K562 (cell line): ENCODE measurements around the gene MINK1. TPM values are rescaled to one million over a fixed set of nuclear protein-coding genes. Genes with fewer than 3 reads are reported as not detected.

Source experiments
- C11orf30 ChIP-seq: fragments of 450-650 bp; IDR thresholded peaks from 2 replicates; pipeline ENCODE4 v1.6.1; 2016; ENCODE audit warnings: low read depth, mild to moderate bottlenecking
- DMBX1 ChIP-seq: fragments of 250-450 bp; sonication (Bioruptor Pico); IDR thresholded peaks from 2 replicates; pipeline ENCODE4 v1.8.0; 2022; ENCODE audit warnings: inconsistent platforms, mild to moderate bottlenecking, moderate library complexity, borderline replicate concordance
- FOXJ2 ChIP-seq: fragments of 200-800 bp; sonication (Bioruptor generic); IDR thresholded peaks from 2 replicates; pipeline ENCODE4 v1.6.1; 2016; ENCODE audit warnings: missing genetic modification characterization, missing compliant biosample characterization
- KLF16 ChIP-seq: IDR thresholded peaks from 2 replicates; pipeline ENCODE4 v1.6.1; 2016; ENCODE audit warnings: antibody characterized with exemption
- MAX ChIP-seq: sonication (generic); formaldehyde crosslinking; IDR thresholded peaks from 2 replicates; pipeline ENCODE4 v1.9.0; 2022; ENCODE audit warnings: mild to moderate bottlenecking, missing genetic modification reagents
- MNT ChIP-seq, 2 experiments: fragments of 450-650 bp; conservative IDR thresholded peaks; 2 replicates each; pipeline ENCODE4 v1.6.1; 2017; ENCODE audit warnings: mild to moderate bottlenecking in 2 of 2, moderate library complexity in 2 of 2
- RBBP5 ChIP-seq: fragments of 200-600 bp; sonication (generic); IDR thresholded peaks from 2 replicates; pipeline ENCODE4 v1.6.1; 2012; ENCODE audit warnings: borderline replicate concordance, mild to moderate bottlenecking, low read length, control low read depth, inconsistent platforms; ENCODE audit not compliant: insufficient read depth, poor library complexity, severe bottlenecking
- SREBF1 ChIP-seq: fragments of 150-350 bp; IDR thresholded peaks from 2 replicates; pipeline ENCODE4 v1.6.1; 2014; ENCODE audit warnings: antibody characterized with exemption, low read depth, low read length, borderline replicate concordance
- ZNF133 ChIP-seq: fragments of 250-450 bp; sonication (Bioruptor Pico); IDR thresholded peaks from 2 replicates; pipeline ENCODE4 v1.4.0; 2020; ENCODE audit warnings: mild to moderate bottlenecking
- ZNF507 ChIP-seq: conservative IDR thresholded peaks from 2 replicates; pipeline ENCODE4 v1.6.1; 2017; ENCODE audit warnings: missing genetic modification characterization, missing compliant biosample characterization
- ZNF766 ChIP-seq: fragments of 200-800 bp; sonication (Bioruptor generic); conservative IDR thresholded peaks from 2 replicates; pipeline ENCODE4 v1.6.1; 2016; ENCODE audit warnings: missing genetic modification characterization, missing compliant biosample characterization
- polyA plus RNA-seq, 8 experiments: library from polyadenylated mRNA; depleted of rRNA in 4 of 8; stranded (reverse) in 5 of 8; unstranded in 3 of 8; fragments of >200 nt; fragmentation: Nextera tagmentation in 2 of 8; fragmentation: Illumina TruSeq in 1 of 8; extraction: Ambion mirVana in 2 of 8; extraction: Trizol in 1 of 8; gene quantifications; 2 replicates each; pipeline versions ENCODE4 v1.2.1 to v1.2.3, GENCODE V29; 2011 to 2014; ENCODE audit warnings: inconsistent platforms in 1 of 8, missing spikeins in 1 of 8
- total RNA-seq, 7 experiments: library from RNA; depleted of rRNA in 6 of 7; stranded (reverse); fragments of >200 nt in 6 of 7; fragmentation: Illumina TruSeq in 2 of 7; extraction: Trizol in 2 of 7; gene quantifications; 2 replicates each; pipeline versions ENCODE4 v1.2.1 to v1.2.3, GENCODE V29; 2011 to 2021; ENCODE audit warnings: low replicate concordance in 1 of 7
- TF ChIP-seq, protein P1 (sequence below): IDR thresholded peaks from 2 replicates; pipeline ENCODE4 v1.6.1; 2014; ENCODE audit warnings: antibody characterized with exemption
- TF ChIP-seq, protein P2 (sequence below), 2 experiments: fragments of 150-350 bp in 1 of 2; IDR thresholded peaks; 2 replicates each; pipeline ENCODE4 v1.6.1; 2012 to 2016; ENCODE audit warnings: low read depth in 2 of 2, low read length in 2 of 2, mild to moderate bottlenecking in 1 of 2, moderate library complexity in 1 of 2
- TF ChIP-seq, protein P3 (sequence below): fragments of 200-800 bp; sonication (Bioruptor generic); IDR thresholded peaks from 2 replicates; pipeline ENCODE4 v1.6.1; 2017; ENCODE audit warnings: missing genetic modification characterization, missing compliant biosample characterization

Gene MINK1
- total and polyA plus RNA-seq, 9 of the 15 experiments (the other 6 are each of a cell fraction or from before 2014, with no cell fraction given): 0.11 to 54.2 (median 14.9) TPM

DNA sequence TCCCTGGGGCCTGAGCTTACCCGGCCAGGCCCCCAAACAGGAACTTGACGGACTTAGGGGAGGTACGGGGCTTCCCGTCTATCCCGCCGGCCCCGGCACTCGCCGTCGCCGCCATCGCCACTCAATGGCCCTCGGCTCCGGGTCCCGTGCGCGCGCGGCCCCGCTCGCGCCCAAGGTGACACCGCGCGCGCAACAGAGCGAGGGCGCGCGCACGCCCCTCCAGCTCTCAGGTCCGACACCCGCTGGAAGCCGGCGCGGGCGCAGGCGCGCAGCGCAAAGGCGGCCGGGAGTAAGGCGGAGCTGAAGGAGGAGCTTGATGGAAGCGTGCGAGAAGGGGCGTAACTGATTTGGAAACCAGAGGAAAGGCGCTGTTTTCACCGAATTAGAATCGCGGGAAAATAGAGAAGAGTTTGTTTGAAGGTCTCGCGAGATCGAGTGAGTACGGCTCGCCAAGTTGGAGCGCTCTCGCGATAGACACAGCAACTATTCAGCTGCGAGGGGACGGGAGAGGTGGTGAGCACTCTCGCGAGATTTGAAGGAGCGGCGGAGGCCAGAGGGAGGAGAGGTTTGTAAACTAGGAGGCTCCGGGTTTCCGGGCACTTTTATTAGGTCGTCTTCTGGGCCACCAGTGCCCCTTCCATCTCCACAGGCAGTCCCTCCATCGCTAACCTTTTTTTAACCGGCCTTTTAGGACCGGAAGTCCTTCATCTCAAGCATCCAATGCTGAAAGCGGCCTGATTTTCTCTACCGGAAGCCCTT, 106.8 kb downstream of the MINK1 start, which contains the start of the genes RNF167 and SLC25A11 (continued):
- TF ChIP-seq, protein P1, sequence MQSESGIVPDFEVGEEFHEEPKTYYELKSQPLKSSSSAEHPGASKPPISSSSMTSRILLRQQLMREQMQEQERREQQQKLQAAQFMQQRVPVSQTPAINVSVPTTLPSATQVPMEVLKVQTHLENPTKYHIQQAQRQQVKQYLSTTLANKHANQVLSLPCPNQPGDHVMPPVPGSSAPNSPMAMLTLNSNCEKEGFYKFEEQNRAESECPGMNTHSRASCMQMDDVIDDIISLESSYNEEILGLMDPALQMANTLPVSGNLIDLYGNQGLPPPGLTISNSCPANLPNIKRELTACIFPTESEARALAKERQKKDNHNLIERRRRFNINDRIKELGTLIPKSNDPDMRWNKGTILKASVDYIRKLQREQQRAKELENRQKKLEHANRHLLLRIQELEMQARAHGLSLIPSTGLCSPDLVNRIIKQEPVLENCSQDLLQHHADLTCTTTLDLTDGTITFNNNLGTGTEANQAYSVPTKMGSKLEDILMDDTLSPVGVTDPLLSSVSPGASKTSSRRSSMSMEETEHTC: no peak
- TF ChIP-seq DMBX1 (no peak), C11orf30 (peak; percentile 69), ZNF766 (peak; percentile 93), ZNF133 (no peak), RBBP5 (peak; percentile 54), SREBF1 (no peak), KLF16 (no peak), MNT (conservative IDR thresholded peaks at IDR 0.05) (peak in 1 of 2 experiments; percentile 47; a peak in 3 of 4 replicates), FOXJ2 (tag) (peak; percentile 82), ZNF507 (tag) (no peak), MAX (CRISPR knock-in tag) (peak; percentile 52)
- TF ChIP-seq, protein P2, sequence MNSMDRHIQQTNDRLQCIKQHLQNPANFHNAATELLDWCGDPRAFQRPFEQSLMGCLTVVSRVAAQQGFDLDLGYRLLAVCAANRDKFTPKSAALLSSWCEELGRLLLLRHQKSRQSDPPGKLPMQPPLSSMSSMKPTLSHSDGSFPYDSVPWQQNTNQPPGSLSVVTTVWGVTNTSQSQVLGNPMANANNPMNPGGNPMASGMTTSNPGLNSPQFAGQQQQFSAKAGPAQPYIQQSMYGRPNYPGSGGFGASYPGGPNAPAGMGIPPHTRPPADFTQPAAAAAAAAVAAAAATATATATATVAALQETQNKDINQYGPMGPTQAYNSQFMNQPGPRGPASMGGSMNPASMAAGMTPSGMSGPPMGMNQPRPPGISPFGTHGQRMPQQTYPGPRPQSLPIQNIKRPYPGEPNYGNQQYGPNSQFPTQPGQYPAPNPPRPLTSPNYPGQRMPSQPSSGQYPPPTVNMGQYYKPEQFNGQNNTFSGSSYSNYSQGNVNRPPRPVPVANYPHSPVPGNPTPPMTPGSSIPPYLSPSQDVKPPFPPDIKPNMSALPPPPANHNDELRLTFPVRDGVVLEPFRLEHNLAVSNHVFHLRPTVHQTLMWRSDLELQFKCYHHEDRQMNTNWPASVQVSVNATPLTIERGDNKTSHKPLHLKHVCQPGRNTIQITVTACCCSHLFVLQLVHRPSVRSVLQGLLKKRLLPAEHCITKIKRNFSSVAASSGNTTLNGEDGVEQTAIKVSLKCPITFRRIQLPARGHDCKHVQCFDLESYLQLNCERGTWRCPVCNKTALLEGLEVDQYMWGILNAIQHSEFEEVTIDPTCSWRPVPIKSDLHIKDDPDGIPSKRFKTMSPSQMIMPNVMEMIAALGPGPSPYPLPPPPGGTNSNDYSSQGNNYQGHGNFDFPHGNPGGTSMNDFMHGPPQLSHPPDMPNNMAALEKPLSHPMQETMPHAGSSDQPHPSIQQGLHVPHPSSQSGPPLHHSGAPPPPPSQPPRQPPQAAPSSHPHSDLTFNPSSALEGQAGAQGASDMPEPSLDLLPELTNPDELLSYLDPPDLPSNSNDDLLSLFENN (IDR thresholded peaks at IDR 0.05; ENCODE audit: low read depth in 2 of 2, low read length in 2 of 2): peak in 1 of 2 experiments; percentile 32; a peak in 1 of 4 replicates
- TF ChIP-seq, protein P3, sequence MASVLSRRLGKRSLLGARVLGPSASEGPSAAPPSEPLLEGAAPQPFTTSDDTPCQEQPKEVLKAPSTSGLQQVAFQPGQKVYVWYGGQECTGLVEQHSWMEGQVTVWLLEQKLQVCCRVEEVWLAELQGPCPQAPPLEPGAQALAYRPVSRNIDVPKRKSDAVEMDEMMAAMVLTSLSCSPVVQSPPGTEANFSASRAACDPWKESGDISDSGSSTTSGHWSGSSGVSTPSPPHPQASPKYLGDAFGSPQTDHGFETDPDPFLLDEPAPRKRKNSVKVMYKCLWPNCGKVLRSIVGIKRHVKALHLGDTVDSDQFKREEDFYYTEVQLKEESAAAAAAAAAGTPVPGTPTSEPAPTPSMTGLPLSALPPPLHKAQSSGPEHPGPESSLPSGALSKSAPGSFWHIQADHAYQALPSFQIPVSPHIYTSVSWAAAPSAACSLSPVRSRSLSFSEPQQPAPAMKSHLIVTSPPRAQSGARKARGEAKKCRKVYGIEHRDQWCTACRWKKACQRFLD (CRISPR knock-in tag): peak; percentile 96
